Trophoblast cell (in vitro differentiated cells and primary cell): ENCODE results near the gene CYB561A3.

Experiments used
- DNase-seq, 2 donors: peaks; one replicate each; pipeline ENCODE4 v3.0.0-alpha.2; 2016
- H2AFZ ChIP-seq: 2 replicates; pipeline ENCODE4 v1.6.1; 2013; ENCODE audit warnings: low read length, moderate library complexity, mild to moderate bottlenecking; ENCODE audit not compliant: insufficient read depth, poor library complexity
- H2AK5ac ChIP-seq: 2 replicates; pipeline ENCODE4 v1.6.1; 2013; ENCODE audit warnings: mild to moderate bottlenecking, low read length
- H2BK120ac ChIP-seq: 2 replicates; pipeline ENCODE4 v1.6.1; 2013; ENCODE audit warnings: low read length, mild to moderate bottlenecking, moderate library complexity; ENCODE audit not compliant: insufficient read depth, poor library complexity
- H2BK12ac ChIP-seq: 2 replicates; pipeline ENCODE4 v1.6.1; 2013; ENCODE audit warnings: mild to moderate bottlenecking, low read length, moderate library complexity
- H2BK5ac ChIP-seq: 2 replicates; pipeline ENCODE4 v1.6.1; 2013; ENCODE audit warnings: low read length, low read depth, moderate library complexity, mild to moderate bottlenecking; ENCODE audit not compliant: poor library complexity
- H3K14ac ChIP-seq: 2 replicates; pipeline ENCODE4 v1.6.1; 2013; ENCODE audit warnings: mild to moderate bottlenecking, low read length
- H3K18ac ChIP-seq: 2 replicates; pipeline ENCODE4 v1.6.1; 2013; ENCODE audit warnings: mild to moderate bottlenecking, low read length
- H3K23ac ChIP-seq: 2 replicates; pipeline ENCODE4 v1.6.1; 2013; ENCODE audit warnings: low read length
- H3K27ac ChIP-seq: 2 replicates; pipeline ENCODE4 v1.5.1; 2013; ENCODE audit warnings: low read depth, mild to moderate bottlenecking, inconsistent platforms, low read length, moderate library complexity
- H3K27me3 ChIP-seq: 2 replicates; pipeline ENCODE4 v1.6.1; 2013; ENCODE audit warnings: inconsistent platforms, mild to moderate bottlenecking, low read length, moderate library complexity; ENCODE audit not compliant: insufficient read depth
- H3K36me3 ChIP-seq, 2 experiments: 1 replicate in 1 of 2; 2 replicates in 1 of 2; pipeline ENCODE4 v1.6.1; 2013; ENCODE audit warnings: low read length in 2 of 2, mild to moderate bottlenecking in 2 of 2, moderate library complexity in 1 of 2; ENCODE audit not compliant: insufficient read depth in 2 of 2, control insufficient read depth in 1 of 2
- H3K4ac ChIP-seq: 2 replicates; pipeline ENCODE4 v1.6.1; 2013; ENCODE audit warnings: low read depth, mild to moderate bottlenecking, low read length, moderate library complexity
- H3K4me1 ChIP-seq, 2 experiments: 1 replicate in 1 of 2; 2 replicates in 1 of 2; pipeline ENCODE4 v1.6.1; 2013; ENCODE audit warnings: low read length in 2 of 2, mild to moderate bottlenecking in 2 of 2, moderate library complexity in 1 of 2; ENCODE audit not compliant: insufficient read depth in 2 of 2, control insufficient read depth in 1 of 2
- H3K4me2 ChIP-seq: 2 replicates; pipeline ENCODE4 v1.6.1; 2013; ENCODE audit warnings: inconsistent platforms, mild to moderate bottlenecking, low read length, moderate library complexity
- H3K4me3 ChIP-seq: 2 replicates; pipeline ENCODE4 v1.5.1; 2013; ENCODE audit warnings: mild to moderate bottlenecking, low read depth, low read length, inconsistent platforms
- H3K79me1 ChIP-seq: one replicate; pipeline ENCODE4 v1.6.1; 2013; ENCODE audit warnings: low read length
- H3K79me2 ChIP-seq: 2 replicates; pipeline ENCODE4 v1.6.1; 2013; ENCODE audit warnings: low read length, mild to moderate bottlenecking; ENCODE audit not compliant: control insufficient read depth, insufficient read depth, poor library complexity
- H3K9ac ChIP-seq: 2 replicates; pipeline ENCODE4 v1.6.1; 2013; ENCODE audit warnings: mild to moderate bottlenecking, low read length
- H3K9me3 ChIP-seq: 2 replicates; pipeline ENCODE4 v1.6.1; 2013; ENCODE audit warnings: low read depth, mild to moderate bottlenecking, control low read depth, inconsistent platforms, low read length; ENCODE audit not compliant: insufficient read depth
- H4K12ac ChIP-seq: 2 replicates; pipeline ENCODE4 v1.6.1; 2013; ENCODE audit warnings: low read depth, mild to moderate bottlenecking, low read length, moderate library complexity
- H4K8ac ChIP-seq: 2 replicates; pipeline ENCODE4 v1.6.1; 2013; ENCODE audit warnings: low read depth, mild to moderate bottlenecking, low read length, moderate library complexity
- H4K91ac ChIP-seq: one replicate; pipeline ENCODE4 v1.6.1; 2013; ENCODE audit warnings: low read depth, mild to moderate bottlenecking, low read length, moderate library complexity
- WGBS: extraction: QIAGEN DNeasy Blood & Tissue Kit; methylation state at CpG from one replicate; pipeline ENCODE4 v1.1.7; 2013; ENCODE audit warnings: missing lambda C conversion rate; ENCODE audit not compliant: insufficient read length, insufficient coverage; ENCODE audit errors: extremely low coverage; 5-methylcytosine and 5-hydroxymethylcytosine counted together

CYB561A3 gene

DNA sequence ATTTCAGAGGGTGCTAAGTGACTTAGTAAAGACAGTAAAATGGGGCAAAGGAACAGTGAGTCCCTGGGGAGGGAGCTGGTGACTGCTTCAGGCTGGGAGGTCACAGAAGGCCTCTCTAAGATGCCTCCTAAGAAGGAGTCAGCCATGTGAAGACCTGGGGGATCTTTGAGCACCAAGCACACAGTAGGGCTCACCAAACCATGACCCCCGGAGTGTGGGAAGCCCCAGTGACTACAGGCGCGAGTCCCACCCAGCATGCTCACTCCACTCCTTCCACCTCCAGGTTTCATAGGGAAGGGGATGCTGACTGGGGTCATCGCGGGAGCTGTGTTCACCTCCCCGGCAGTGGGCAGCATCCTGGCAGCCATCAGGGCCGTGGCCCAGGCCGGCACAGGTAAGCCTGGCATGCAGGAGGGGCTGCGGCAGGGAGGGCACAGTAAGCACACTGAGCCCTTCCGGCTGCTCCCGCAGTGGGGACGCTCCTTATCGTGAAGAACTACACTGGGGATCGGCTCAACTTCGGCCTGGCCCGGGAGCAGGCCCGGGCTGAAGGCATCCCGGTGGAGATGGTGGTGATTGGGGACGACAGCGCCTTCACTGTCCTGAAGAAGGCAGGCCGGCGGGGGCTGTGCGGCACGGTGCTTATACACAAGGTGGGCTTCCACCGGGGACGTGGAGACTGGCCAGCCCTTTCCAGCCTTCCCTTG lies 22.7 kb downstream of the CYB561A3 start:
- no peak overlapping the region for H2AFZ ChIP-seq
- no peak overlapping the region for H4K91ac ChIP-seq
- no peak overlapping the region for H2BK120ac ChIP-seq
- no peaks in the 10 kb centered on the region for H3K27me3 ChIP-seq
- no CpG with 5 or more reads among the region's 26 CpGs for WGBS
- no peak overlapping the region for H3K4me3 ChIP-seq
- H2AK5ac ChIP-seq: no peak overlapping the region
- no peak overlapping the region for H2BK5ac ChIP-seq
- peaks cover 14% of the 10 kb centered on the region in 2 experiments for H3K36me3 ChIP-seq
- no peaks in the 10 kb centered on the region for H3K79me2 ChIP-seq
- H3K9ac ChIP-seq: no peak overlapping the region
- no peak overlapping the region for H3K18ac ChIP-seq
- no peak overlapping the region for H2BK12ac ChIP-seq
- H4K8ac ChIP-seq: no peak overlapping the region
- no peak overlapping the region for H3K4me2 ChIP-seq
- no peak overlapping the region for H3K23ac ChIP-seq
- H3K14ac ChIP-seq: no peak overlapping the region
- H3K79me1 ChIP-seq: peaks cover 2% of the 10 kb centered on the region
- no peaks in the 10 kb centered on the region for H3K4me1 ChIP-seq
- no peaks in the 10 kb centered on the region for H3K9me3 ChIP-seq
- H3K27ac ChIP-seq: no peak overlapping the region
- DNase-seq: no peak
- H3K4ac ChIP-seq: no peak overlapping the region
- H4K12ac ChIP-seq: no peak overlapping the region

DNA sequence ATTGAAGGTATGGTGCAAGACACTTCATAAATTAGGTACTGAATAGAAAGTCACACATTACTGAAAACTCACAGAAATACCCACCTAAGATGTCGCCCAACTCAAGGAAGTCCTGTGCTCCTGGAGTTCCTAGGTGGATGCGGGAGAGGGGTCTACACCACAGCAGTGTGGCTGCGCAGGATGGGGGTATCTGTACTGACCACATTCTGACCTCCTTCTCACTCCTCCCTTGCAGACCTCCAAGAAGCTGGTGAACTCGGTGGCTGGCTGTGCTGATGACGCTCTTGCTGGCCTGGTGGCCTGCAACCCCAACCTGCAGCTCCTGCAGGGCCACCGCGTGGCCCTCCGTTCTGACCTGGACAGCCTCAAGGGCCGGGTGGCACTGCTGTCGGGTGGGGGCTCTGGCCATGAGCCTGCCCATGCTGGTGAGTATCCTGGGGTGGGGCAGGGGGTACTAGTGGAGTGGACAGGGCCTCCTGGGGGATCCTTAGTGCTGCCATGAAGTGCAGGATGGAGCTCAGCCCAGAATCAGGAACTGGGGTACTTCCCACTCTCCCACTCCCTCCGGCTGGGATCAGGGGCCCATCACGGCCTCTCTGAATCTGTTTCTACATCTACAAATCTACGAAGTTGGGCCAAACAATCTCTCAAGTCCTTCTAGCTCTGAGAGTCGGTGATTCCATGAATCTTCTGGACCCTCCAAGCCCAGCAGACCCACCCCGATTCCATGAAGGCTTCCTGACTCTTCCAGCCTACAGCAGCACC lies 23.8 kb downstream of the CYB561A3 start:
- no peak overlapping the region for H4K12ac ChIP-seq
- peaks cover 4% of the 10 kb centered on the region in 2 experiments for H3K4me1 ChIP-seq
- H3K4ac ChIP-seq: no peak overlapping the region
- no peak overlapping the region for H3K9ac ChIP-seq
- no peak overlapping the region for H2AK5ac ChIP-seq
- no peak overlapping the region for H3K4me3 ChIP-seq
- no peak overlapping the region for H2BK5ac ChIP-seq
- peaks cover 8% of the 10 kb centered on the region for H3K79me1 ChIP-seq
- no peak overlapping the region for H3K4me2 ChIP-seq
- no peak overlapping the region for H3K27ac ChIP-seq
- no peak for DNase-seq
- WGBS: no CpG with 5 or more reads among the region's 15 CpGs
- H3K27me3 ChIP-seq: no peaks in the 10 kb centered on the region
- H2BK120ac ChIP-seq: no peak overlapping the region
- no peak overlapping the region for H2AFZ ChIP-seq
- no peak overlapping the region for H3K14ac ChIP-seq
- H3K18ac ChIP-seq: no peak overlapping the region
- H3K36me3 ChIP-seq: peaks cover 11 to 14% of the 10 kb centered on the region in 2 experiments
- peaks cover 4% of the 10 kb centered on the region for H3K79me2 ChIP-seq
- H2BK12ac ChIP-seq: no peak overlapping the region
- no peak overlapping the region for H3K23ac ChIP-seq
- H4K8ac ChIP-seq: no peak overlapping the region
- H3K9me3 ChIP-seq: no peaks in the 10 kb centered on the region
- no peak overlapping the region for H4K91ac ChIP-seq

- peak overlapping the region; percentile 44 for H4K8ac ChIP-seq
- H3K4me2 ChIP-seq: no peak overlapping the region
- H2BK5ac ChIP-seq: no peak overlapping the region
- peaks cover 13% of the 10 kb centered on the region for H3K79me1 ChIP-seq
- WGBS: no CpG with 5 or more reads among the region's 8 CpGs
- H2BK12ac ChIP-seq: no peak overlapping the region
- peaks cover 5 to 8% of the 10 kb centered on the region in 2 experiments for H3K4me1 ChIP-seq
- no peak overlapping the region for H3K4me3 ChIP-seq
- H2BK120ac ChIP-seq: no peak overlapping the region
- peak; percentile 85 to 93 for DNase-seq
- H2AFZ ChIP-seq: no peak overlapping the region
- H2AK5ac ChIP-seq: peak overlapping the region; percentile 42
- peaks cover 2% of the 10 kb centered on the region for H3K9me3 ChIP-seq
- peaks cover 6 to 10% of the 10 kb centered on the region in 2 experiments for H3K36me3 ChIP-seq
- peak overlapping the region; percentile 24 for H4K12ac ChIP-seq
- peak overlapping the region; percentile 11 for H4K91ac ChIP-seq
- no peak overlapping the region for H3K27ac ChIP-seq
- no peak overlapping the region for H3K23ac ChIP-seq
- H3K4ac ChIP-seq: no peak overlapping the region
- no peaks in the 10 kb centered on the region for H3K27me3 ChIP-seq
- no peak overlapping the region for H3K18ac ChIP-seq
- H3K79me2 ChIP-seq: peaks cover 18% of the 10 kb centered on the region
- no peak overlapping the region for H3K14ac ChIP-seq
- H3K9ac ChIP-seq: no peak overlapping the region
Observed at GRCh38 chr11:61336171-61336935, 25.3 kb downstream of the CYB561A3 start.

GRCh38 chr11:61335355-61335710 lies 26.3 kb downstream of the CYB561A3 start:
- Histone ChIP-seq H3K9me3 (peaks cover 2% of the 10 kb centered on the region), H2BK5ac (no peak overlapping the region), H3K18ac (no peak overlapping the region), H3K79me1 (peaks cover 13% of the 10 kb centered on the region), H4K12ac (no peak overlapping the region), H4K91ac (peak overlapping the region; percentile 17), H2AK5ac (peak overlapping the region; percentile 16), H2BK120ac (no peak overlapping the region), H3K4me1 (peaks cover 5 to 9% of the 10 kb centered on the region in 2 experiments), H3K4me3 (no peak overlapping the region), H3K14ac (no peak overlapping the region), H3K9ac (peak overlapping the region; percentile 1), H3K79me2 (peaks cover 20% of the 10 kb centered on the region), H3K27me3 (no peaks in the 10 kb centered on the region), H3K23ac (no peak overlapping the region), H3K4ac (no peak overlapping the region), H3K36me3 (peaks cover 6 to 12% of the 10 kb centered on the region in 2 experiments), H2BK12ac (no peak overlapping the region), H3K27ac (no peak overlapping the region), H3K4me2 (no peak overlapping the region), H2AFZ (no peak overlapping the region), H4K8ac (no peak overlapping the region)
- DNase-seq: no peak
- WGBS: no CpG with 5 or more reads among the region's 1 CpG
